GM12874 (cell line): ENCODE measurements around the gene FMNL1.

Experiments used
- CTCF ChIP-seq: IDR thresholded peaks from 2 replicates; pipeline ENCODE4 v1.5.1; 2011; ENCODE audit warnings: low read depth, mild to moderate bottlenecking, control low read depth, low read length, moderate library complexity; ENCODE audit not compliant: insufficient read depth

Gene FMNL1

GRCh38 chr17:45284176-45285140, 62.8 kb downstream of the FMNL1 start:
- TF ChIP-seq CTCF, result peak; percentile 51

- TF ChIP-seq CTCF, result no peak
Observed at GRCh38 chr17:45286286-45286685, 64.6 kb downstream of the FMNL1 start.

GRCh38 chr17:45287526-45288500, 66.1 kb downstream of the FMNL1 start:
- no peak for TF ChIP-seq CTCF

- TF ChIP-seq CTCF, result no peak
Observed at GRCh38 chr17:45288825-45289224, 67.1 kb downstream of the FMNL1 start.

- TF ChIP-seq CTCF, result no peak
Observed at GRCh38 chr17:45289301-45290268, 67.9 kb downstream of the FMNL1 start.

- TF ChIP-seq CTCF, result no peak
Observed at GRCh38 chr17:45290269-45290765, 68.6 kb downstream of the FMNL1 start.
